ENCODE data around the gene EBF3.

Gene EBF3

GRCh38 chr10:129887986-129888783 lies 75.9 kb downstream of the EBF3 start:
- DNase-seq: no peak

DNA sequence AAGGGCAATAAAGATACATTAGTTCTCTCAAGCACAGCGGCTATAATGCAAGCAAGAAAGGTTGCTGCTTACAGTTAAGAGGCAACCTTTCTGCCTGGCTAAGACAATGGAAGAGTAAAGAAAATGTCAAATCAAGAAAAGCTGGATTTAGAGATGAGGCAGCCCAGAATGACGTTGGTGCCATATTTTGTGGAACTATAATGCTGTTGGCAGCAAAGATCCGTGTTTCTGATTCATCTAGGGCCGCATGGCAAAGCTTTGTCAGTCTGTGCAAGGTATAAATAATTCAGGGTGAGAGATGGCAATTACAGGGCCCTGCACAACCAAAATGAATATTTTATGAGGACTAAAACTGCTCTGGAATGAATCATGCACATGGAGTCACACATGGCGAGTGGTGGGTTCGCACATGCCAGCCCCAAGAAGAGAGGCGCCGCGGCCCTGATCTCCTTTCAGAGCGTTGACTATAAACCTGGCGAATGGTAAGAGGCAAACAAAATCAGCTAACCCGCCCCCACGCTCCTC lies 76.6 kb downstream of the EBF3 start:
- DNase-seq: no peak

- DNase-seq: no peak
Measured at GRCh38 chr10:129886263-129886662, 77.8 kb downstream of the EBF3 start.

GRCh38 chr10:129885526-129885925 lies 78.5 kb downstream of the EBF3 start:
- DNase-seq: no peak

DNA sequence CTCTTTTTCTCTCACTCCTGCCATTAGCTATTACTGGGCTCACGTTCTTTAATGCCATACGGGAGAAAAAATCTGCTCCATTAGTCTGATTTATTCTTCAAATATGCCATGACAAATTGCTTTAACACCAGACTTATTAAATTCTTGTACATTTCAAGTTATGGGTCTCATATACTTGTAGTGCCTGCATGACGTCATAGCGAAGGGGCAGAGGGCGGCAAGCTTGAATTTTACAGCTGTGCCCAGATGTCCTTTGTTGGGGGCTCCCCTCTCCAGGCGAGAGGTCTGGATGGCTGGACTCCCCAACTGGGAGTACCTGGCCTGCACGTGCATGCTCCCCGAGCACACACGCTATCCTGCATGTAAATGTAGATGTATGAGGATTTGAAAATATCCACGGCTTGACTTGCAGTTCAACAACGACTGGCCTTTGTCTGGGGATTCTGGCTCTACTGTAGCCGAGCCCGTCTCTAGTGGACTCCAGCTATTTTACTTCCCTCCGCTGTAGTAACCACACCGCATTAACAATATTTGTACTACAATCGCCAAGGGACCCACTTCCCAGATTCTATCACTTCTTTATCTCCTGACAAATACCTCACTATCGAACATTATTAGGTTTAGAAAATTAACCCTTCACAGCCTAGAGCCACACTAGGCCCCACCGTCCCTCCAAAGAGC lies 79.5 kb downstream of the EBF3 start:
- DNase-seq: no peak

GRCh38 chr10:129883626-129884397 lies 80.3 kb downstream of the EBF3 start:
- DNase-seq: no peak

- no peak for DNase-seq
Measured at GRCh38 chr10:129883029-129883428, 81.0 kb downstream of the EBF3 start.

DNA sequence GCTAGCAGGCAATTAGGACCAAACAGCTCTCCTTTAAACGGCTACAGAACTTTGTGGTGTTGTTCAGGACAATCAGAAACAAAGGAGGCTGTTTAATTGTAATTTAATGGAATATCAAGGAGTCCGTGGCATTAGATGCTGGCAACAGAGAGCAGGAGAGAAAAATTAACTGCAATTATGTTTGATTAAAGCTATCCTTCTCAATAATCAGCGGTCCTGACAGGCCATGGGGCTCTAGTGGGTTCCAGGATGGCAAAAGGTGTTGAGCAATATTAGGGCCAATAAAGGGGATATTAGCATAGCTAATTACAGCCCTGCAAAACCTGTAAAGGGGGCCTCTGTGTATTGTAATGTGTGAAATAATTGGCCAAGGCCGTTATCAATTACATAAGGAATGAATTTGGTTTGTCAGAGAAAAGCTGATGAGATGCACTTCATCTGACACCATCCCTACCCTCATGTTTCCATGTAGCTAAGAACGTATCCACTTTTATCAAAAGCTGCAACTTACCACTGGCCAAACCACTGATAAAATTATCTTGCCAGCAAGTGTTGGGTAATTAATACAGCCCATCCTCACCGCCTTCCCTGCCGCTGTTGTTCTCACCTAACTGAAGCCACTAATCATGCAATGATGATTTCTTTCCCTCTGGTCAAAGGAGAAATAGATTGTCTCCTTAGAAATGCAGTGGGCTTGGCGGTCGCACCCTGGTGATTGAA lies 81.6 kb downstream of the EBF3 start:
- DNase-seq: no peak

DNA sequence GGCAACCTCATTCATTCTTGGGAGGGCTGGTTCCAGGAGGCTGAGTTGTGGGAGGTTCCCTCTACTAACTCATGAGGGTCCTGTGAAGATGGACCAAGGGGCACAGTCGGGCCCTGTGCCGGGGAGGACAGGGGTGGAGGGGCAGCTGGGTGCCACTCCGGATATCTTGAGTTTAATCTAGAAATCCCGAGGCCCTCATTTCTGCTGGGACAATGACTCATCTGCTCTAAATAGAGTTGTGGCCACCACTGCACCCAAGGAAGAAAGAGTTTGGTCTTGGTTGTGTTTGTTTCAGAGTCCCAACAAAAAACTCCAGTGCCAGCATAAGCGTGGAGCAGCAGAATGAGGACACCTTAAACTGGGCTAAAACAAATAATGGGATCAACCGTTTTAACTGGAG lies 82.4 kb downstream of the EBF3 start:
- no peak for DNase-seq

DNA sequence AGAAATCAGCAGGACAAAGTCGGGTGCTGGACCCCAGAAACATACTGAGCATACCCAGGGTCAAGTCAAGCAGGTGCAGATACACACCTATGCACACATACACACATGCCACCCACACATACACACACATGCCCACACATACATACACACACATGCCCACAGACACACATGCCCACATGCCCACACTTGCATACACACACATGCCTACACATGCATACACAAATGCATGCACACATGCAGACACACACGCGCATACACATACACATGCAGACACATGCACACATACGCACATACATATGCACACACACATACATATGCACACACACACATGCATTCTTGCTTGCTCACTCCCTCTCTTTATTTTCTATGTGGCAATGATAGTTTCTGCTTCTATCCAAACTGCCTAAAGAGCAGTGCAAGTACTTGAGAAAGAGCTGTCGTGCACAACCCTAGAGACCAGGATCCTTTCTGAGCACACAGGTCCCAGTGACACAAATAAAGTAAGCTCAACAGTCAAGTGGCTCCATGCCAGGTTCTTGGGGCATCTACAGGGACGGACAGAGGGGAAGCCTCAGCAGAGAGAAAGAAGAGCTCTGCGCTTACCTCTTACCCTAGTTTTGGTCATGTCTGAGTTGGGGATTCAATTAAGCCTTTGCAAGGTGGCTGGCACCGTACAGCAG lies 83.7 kb downstream of the EBF3 start:
- DNase-seq: no peak

- no peak for DNase-seq
Measured at GRCh38 chr10:129879655-129880054, 84.4 kb downstream of the EBF3 start.

DNA sequence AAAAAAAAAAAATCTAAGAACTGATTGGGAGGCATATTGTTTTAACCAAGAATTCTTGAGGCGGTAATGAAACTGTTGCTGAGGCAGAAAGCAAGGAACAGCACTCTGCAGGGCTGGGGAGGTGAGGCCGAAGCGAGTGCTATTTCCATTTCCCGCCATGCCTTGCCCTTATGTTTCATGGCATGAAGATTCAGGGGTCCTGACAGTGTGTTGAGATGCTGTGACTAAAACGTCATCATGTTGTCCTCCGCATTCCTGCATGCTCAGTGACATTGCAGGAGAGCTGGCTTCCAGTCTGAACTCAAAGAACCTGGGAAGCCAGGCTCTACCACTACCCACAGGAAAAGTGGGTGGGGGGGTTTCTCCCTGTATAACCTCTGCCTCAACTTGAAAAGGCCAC lies 85.2 kb downstream of the EBF3 start:
- DNase-seq: no peak

GRCh38 chr10:129877773-129878371 lies 86.2 kb downstream of the EBF3 start:
- DNase-seq: peak; percentile 43

- DNase-seq: no peak
Measured at GRCh38 chr10:129876838-129877237, 87.2 kb downstream of the EBF3 start.

- no peak for DNase-seq
Measured at GRCh38 chr10:129875993-129876726, 87.9 kb downstream of the EBF3 start.

DNA sequence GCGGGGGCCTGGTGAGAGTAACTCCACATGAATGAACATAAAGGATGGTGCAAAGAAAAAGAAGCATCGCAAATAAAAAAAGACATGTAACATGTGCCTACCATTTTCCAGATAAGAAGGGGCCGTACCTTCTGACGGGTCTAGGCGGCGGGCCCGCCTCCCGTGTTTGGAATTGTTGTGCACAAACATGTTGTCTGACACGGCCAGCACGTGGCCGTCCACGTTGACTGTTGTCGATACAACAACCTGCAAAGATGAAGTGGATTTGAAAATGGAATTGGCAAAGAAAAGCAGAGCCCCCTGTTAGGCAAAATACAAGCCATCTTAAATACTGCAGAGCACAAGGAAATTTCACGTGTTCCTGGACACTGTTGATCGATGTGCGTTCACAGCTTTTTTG lies 90.7 kb downstream of the EBF3 start:
- no peak for DNase-seq

DNA sequence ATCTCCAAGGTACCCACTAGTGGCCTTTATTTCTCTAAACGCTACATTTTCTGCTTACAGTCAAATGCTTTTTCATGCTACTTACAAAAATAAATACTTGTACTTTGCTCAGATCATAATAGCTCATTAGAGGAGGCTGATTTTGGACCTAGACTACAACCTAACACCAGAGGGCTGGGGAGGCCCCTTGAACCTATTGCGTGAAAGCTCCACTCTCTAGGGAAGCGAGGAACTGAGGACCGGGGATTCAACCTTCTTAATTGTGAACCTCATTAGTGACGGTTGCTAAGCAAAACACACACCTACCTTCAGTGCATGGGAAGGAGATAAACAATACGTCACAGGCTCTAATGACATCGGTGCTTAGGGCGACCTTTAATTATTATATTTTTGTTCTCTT lies 92.1 kb downstream of the EBF3 start:
- no peak for DNase-seq

DNA sequence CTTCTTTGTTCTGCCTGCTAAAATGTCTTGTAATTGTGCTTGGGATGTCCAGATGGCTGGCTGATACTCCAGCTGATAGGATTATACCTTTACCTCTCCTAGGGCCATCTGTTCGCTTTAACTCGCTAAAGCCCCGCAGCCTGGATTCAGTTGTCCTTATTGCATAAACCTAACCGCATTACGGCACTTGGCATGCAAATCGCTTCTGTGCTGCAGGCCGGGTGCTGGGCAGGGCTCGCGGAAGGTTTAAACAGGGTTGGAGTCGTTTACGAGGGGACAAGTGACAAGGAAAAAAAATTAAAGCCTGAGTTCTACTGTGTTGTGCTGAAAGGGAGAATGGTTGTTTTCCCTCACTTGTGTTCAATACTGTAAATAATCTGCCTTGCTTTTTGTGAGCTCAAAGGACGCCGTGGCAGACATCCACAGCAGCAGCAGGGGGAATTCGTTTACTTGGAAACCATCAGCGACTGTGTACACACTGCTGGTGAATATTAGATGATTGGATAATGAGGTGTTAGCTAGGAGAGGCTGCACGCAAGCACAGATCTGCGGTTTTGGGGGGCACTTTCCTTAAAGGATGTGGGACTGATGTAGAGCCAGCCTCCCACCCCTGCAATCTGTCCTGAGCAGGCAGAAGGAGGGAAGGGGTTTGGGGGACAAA lies 93.0 kb downstream of the EBF3 start:
- no peak for DNase-seq

- no peak for DNase-seq
Measured at GRCh38 chr10:129870474-129870757, 93.7 kb downstream of the EBF3 start.

GRCh38 chr10:129869596-129870473 lies 94.2 kb downstream of the EBF3 start:
- DNase-seq: no peak

Measured in CD4-positive, alpha-beta T cell treated with Interleukin-4 for 4 hours (primary cell).